GM06990 (cell line): ENCODE data around the gene DERA.

ENCODE experiments used
- DNase-seq: peaks from one replicate; pipeline ENCODE4 v3.0.0-alpha.2; 2011; ENCODE audit not compliant: insufficient read length; ENCODE audit errors: extremely low read depth
- H3K27me3 ChIP-seq: replicated peaks from 2 replicates; pipeline ENCODE4 v1.6.0; 2011; ENCODE audit warnings: low read length; ENCODE audit not compliant: control insufficient read depth, insufficient read depth
- H3K36me3 ChIP-seq: 2 replicates; pipeline ENCODE4 v1.5.1; 2011; ENCODE audit warnings: low read length; ENCODE audit not compliant: control insufficient read depth, insufficient read depth
- H3K4me3 ChIP-seq: replicated peaks from 2 replicates; pipeline ENCODE4 v1.5.1; 2011; ENCODE audit warnings: low read depth, mild to moderate bottlenecking, control low read depth, low read length
- TF ChIP-seq, protein P1 (sequence below): IDR thresholded peaks from 2 replicates; pipeline ENCODE4 v1.5.1; 2011; ENCODE audit warnings: low read length, control low read depth, mild to moderate bottlenecking, inconsistent platforms; ENCODE audit not compliant: insufficient read depth, poor library complexity, severe bottlenecking

DERA gene

DNA sequence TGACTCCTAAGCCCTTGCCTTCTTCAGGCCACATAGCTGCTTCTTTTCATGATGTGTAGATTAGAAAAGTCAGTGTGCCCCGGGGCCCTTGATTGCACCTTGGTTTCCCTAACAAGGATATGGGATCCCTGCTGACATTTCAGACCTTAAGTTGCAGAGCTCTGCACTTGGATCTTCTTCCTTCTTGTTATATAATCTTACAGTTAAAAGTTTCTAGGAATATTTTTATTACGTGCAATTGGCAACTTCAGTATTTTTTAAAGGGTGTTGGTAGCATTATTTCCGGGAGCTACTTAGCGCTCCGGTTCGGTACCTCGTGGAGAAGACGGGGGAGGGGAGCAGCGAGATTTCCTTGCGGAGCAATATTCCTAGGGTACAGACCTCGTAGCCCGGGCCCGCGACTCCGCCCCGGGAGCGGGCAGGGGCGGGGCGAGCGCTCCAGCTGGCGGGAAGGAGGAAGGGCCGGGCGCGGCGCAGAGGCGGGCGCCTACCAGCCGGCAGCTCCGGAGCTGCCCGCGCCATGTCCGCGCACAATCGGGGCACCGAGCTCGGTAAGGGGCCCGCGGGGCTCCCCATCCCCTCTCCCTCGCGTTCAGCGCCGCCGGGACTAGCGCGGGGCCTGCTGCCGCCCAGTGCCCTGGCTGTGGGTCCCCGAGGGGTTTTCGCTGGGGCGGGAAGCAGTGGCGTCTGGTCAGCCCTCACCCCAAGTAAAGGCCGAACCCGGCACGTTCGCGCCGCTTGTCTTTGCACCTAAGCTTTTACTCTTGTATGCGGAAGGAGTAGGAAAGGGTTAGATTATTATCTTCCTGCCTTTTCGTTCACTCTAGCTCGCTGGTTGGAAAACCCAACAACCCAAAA lies at the start of gene DERA:
Gene DERA (plus strand): TSS at position 469 of the 858 bp plus-strand sequence. CDS start 52 bp downstream, at position 521.
- H3K4me3 ChIP-seq = peak within 1 kb of the TSS; percentile 89
- TF ChIP-seq, protein P1, sequence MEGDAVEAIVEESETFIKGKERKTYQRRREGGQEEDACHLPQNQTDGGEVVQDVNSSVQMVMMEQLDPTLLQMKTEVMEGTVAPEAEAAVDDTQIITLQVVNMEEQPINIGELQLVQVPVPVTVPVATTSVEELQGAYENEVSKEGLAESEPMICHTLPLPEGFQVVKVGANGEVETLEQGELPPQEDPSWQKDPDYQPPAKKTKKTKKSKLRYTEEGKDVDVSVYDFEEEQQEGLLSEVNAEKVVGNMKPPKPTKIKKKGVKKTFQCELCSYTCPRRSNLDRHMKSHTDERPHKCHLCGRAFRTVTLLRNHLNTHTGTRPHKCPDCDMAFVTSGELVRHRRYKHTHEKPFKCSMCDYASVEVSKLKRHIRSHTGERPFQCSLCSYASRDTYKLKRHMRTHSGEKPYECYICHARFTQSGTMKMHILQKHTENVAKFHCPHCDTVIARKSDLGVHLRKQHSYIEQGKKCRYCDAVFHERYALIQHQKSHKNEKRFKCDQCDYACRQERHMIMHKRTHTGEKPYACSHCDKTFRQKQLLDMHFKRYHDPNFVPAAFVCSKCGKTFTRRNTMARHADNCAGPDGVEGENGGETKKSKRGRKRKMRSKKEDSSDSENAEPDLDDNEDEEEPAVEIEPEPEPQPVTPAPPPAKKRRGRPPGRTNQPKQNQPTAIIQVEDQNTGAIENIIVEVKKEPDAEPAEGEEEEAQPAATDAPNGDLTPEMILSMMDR = no peak
- DNase-seq = peak; percentile 82

DNA sequence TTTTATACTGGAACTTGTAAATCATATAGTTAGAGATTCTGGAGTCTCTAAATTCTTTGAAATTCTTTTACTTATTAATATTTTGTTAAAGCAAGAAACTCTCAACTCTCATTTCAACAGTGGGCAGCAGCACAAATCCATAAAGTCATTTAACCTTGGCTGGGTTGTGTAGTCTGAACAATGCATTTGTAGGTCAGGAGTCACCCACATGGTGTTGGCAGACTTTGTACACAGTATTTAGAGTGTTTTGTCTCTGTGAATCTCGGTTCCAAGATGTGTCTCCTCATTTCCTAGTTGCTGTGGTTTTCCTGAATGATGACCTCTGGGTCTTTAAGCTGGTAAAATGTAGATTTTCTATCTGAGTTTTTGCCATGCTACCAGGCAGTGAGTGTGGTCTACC lies 49.7 kb upstream of the DERA start:
- TF ChIP-seq, protein P1 = no peak
- no peak overlapping the region for H3K4me3 ChIP-seq
- H3K36me3 ChIP-seq = no peaks in the 10 kb centered on the region
- DNase-seq = no peak
- H3K27me3 ChIP-seq = no peaks in the 10 kb centered on the region

More for the DNA sequence above, at the start of gene DERA:
- Histone ChIP-seq H3K27me3 (no peaks in the 10 kb centered on the region), H3K36me3 (no peaks in the 10 kb centered on the region; the same call in none of the 2 replicates)

DNA sequence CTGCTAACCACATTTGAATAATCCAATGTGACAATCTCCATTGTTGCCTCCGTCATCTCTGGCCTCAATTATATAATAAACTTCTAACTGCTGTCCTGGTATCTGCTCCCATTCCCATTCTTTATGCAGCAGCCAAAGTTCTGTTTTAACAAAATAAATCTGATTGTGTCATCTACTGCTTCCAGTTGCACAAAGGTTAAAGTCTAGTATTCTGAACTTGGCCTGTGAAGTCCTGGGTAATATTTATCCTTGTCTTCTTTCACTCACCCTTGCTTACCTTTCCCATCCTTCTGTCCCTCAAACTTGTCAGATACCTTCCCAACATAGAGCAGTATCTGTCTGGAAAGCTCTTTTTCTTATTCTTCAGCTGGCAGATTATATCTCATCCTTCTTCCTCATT lies 48.3 kb upstream of the DERA start:
- no peaks in the 10 kb centered on the region for H3K36me3 ChIP-seq
- TF ChIP-seq, protein P1 = no peak
- DNase-seq = no peak
- H3K4me3 ChIP-seq = no peak overlapping the region
- no peaks in the 10 kb centered on the region for H3K27me3 ChIP-seq

DNA sequence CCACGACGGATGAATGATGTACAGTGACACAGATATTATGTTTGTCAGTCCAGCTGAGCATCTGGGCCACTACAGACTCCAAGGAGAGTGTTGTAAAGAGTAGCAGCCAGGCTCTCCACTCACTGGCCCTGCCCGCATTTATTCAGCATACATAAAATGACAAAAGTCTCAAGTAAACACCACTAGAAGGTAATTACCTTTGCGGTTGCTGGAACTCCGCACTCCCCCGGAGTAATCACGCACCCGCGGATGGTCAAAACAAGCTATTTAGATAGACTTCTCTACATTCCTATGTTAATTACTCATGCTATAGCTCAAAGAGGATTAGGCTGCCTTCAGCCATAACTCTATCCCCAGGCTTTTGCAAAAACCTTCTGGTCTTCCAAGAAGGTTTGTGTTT lies 47.8 kb upstream of the DERA start:
- Histone ChIP-seq H3K27me3 (no peaks in the 10 kb centered on the region), H3K4me3 (no peak overlapping the region), H3K36me3 (no peaks in the 10 kb centered on the region)
- DNase-seq = no peak
- TF ChIP-seq, protein P1 = no peak

DNA sequence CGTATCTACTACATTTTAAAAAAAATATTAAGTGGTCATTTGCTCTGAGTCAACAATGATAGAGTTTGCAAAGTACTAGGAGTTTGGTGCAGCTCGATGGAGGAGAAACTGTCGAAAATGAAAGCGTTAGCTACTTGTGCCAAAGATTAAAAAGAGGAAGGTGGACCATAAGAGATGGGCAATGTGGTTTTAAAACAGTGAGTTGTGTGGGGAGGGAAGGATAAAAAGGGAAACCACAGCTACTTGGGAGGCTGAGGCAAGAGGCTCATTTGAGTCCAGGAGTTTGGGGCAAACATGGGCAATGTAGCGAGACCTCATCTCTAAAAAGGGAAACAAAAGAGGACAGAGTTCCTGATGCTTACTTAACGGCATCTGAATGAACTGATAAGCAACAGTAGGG lies 47.1 kb upstream of the DERA start:
- TF ChIP-seq, protein P1 = no peak
- Histone ChIP-seq H3K27me3 (no peaks in the 10 kb centered on the region), H3K36me3 (no peaks in the 10 kb centered on the region), H3K4me3 (no peak overlapping the region)
- DNase-seq = peak; percentile 20
